HCT116 (cell line): ENCODE data around the gene CCL27. TPM values are rescaled to one million over a fixed set of nuclear protein-coding genes. Genes with fewer than 3 reads are reported as not detected.

Experiments
- ATAC-seq: fragments of 200-7000 bp; cut with Tn5 transposase; 2 replicates; pipeline ENCODE4 v1.9.1; 2020; ENCODE audit warnings: mild to moderate bottlenecking, moderate library complexity
- BruUV-seq: library from RNA; stranded (reverse); fragments of 400-500 nt; replicated peaks from 2 replicates; lab custom pipeline; 2021; lab: Mats Ljungman, UMichigan
- CTCF ChIA-PET: fragments of 300-600 bp; sonication (Branson Sonifier 250); formaldehyde crosslinking; loops from one replicate; lab custom pipeline; 2021; ENCODE audit warnings: antibody characterized with exemption; lab: Charles Lee
- POLR2A ChIA-PET: fragments of 300-600, 350-600 bp; sonication (Branson Sonifier 250); formaldehyde crosslinking; loops from one replicate; lab custom pipeline; 2021; ENCODE audit warnings: antibody characterized with exemption; lab: Charles Lee
- RAD21 ChIA-PET, 2 experiments: fragments of 300-600 bp; sonication (Branson Sonifier 250); formaldehyde crosslinking; loops; one replicate each; lab custom pipeline; 2023; ENCODE audit warnings: low total read pairs in 2 of 2; ENCODE audit not compliant: uncharacterized antibody in 2 of 2, unreplicated experiment in 2 of 2, low non-redundant PET in 1 of 2; lab: Charles Lee
- DNase-seq: peaks from one replicate; pipeline ENCODE4 v3.0.0-alpha.2; 2010; ENCODE audit warnings: low read depth, low spot score
- H2AFZ ChIP-seq: fragments of 200-600 bp; shearing (Covaris generic), sonication (generic); 2 replicates; pipeline ENCODE4 v1.6.1; 2017; ENCODE audit warnings: low read depth, mixed run types, mixed read lengths, antibody characterized with exemption, low read length; ENCODE audit not compliant: poor library complexity, severe bottlenecking
- H3K27ac ChIP-seq: 2 replicates; pipeline ENCODE4 v1.5.1; 2012; ENCODE audit warnings: low read depth, low read length
- H3K27me3 ChIP-seq: fragments of 200-600 bp; sonication (generic); 2 replicates; pipeline ENCODE4 v1.6.1; 2016; ENCODE audit warnings: mixed run types, low read length, mixed read lengths; ENCODE audit not compliant: insufficient read depth
- H3K36me3 ChIP-seq, 2 experiments: fragments of 200-500 bp in 1 of 2; fragments of 200-600 bp in 1 of 2; sonication (Bioruptor generic) in 1 of 2; sonication (generic) in 1 of 2; 2 replicates each; pipeline versions ENCODE4 v1.5.1 to v1.6.1; 2014 to 2016; ENCODE audit warnings: low read length in 2 of 2, inconsistent platforms in 1 of 2, mixed read lengths in 1 of 2, mixed run types in 1 of 2; ENCODE audit not compliant: insufficient read depth in 2 of 2, control insufficient read depth in 1 of 2
- H3K4me1 ChIP-seq, 2 experiments: fragments of 200-600 bp in 1 of 2; sonication (generic) in 1 of 2; 2 replicates each; pipeline versions ENCODE4 v1.5.1 to v1.6.1; 2012 to 2017; ENCODE audit warnings: low read length in 2 of 2, inconsistent platforms in 1 of 2, mild to moderate bottlenecking in 1 of 2, mixed read lengths in 1 of 2, mixed run types in 1 of 2, moderate library complexity in 1 of 2; ENCODE audit not compliant: insufficient read depth in 2 of 2, control insufficient read depth in 1 of 2
- H3K4me2 ChIP-seq: fragments of 200-600 bp; sonication (generic); 2 replicates; pipeline ENCODE4 v1.6.1; 2017; ENCODE audit warnings: mixed run types, low read length, mixed read lengths
- H3K4me3 ChIP-seq, 2 experiments: fragments of 200-600 bp in 1 of 2; sonication (generic) in 1 of 2; replicated peaks in 1 of 2; 2 replicates each; pipeline ENCODE4 v1.5.1; 2011 to 2016; ENCODE audit warnings: low read length in 2 of 2, control low read depth in 1 of 2, low read depth in 1 of 2, mild to moderate bottlenecking in 1 of 2, mixed read lengths in 1 of 2, mixed run types in 1 of 2
- H3K79me2 ChIP-seq: fragments of 200-600 bp; sonication (generic); 2 replicates; pipeline ENCODE4 v1.6.1; 2017; ENCODE audit warnings: mild to moderate bottlenecking, mixed run types, low read length, moderate library complexity, mixed read lengths; ENCODE audit not compliant: insufficient read depth
- H3K9ac ChIP-seq: fragments of 200-600 bp; sonication (generic); 2 replicates; pipeline ENCODE4 v1.6.1; 2016; ENCODE audit warnings: low read length, mixed read lengths
- H3K9me2 ChIP-seq: fragments of 200-600 bp; sonication (generic), shearing (Covaris generic); 2 replicates; pipeline ENCODE4 v1.6.1; 2017; ENCODE audit warnings: mixed run types, mild to moderate bottlenecking, moderate library complexity; ENCODE audit not compliant: insufficient read depth
- H3K9me3 ChIP-seq, 2 experiments: fragments of 200-500 bp in 1 of 2; fragments of 200-600 bp in 1 of 2; sonication (Bioruptor generic) in 1 of 2; sonication (generic) in 1 of 2; 2 replicates each; pipeline ENCODE4 v1.6.1; 2014 to 2017; ENCODE audit warnings: low read length in 2 of 2, mixed read lengths in 2 of 2, inconsistent platforms in 1 of 2, low read depth in 1 of 2, mild to moderate bottlenecking in 1 of 2, mixed run types in 1 of 2, moderate library complexity in 1 of 2; ENCODE audit not compliant: control insufficient read depth in 1 of 2, insufficient read depth in 1 of 2
- H4K20me1 ChIP-seq: fragments of 200-600 bp; sonication (generic), shearing (Covaris generic); 2 replicates; pipeline ENCODE4 v1.6.1; 2017; ENCODE audit warnings: mixed run types, mild to moderate bottlenecking, moderate library complexity; ENCODE audit not compliant: insufficient read depth
- CEBPB ChIP-seq: IDR thresholded peaks from 2 replicates; pipeline ENCODE4 v1.6.1; 2012; ENCODE audit warnings: low read depth
- CTCF ChIP-seq, 3 experiments: fragments of 200-600 bp in 1 of 3; sonication (generic) in 1 of 3; IDR thresholded peaks in 2 of 3; conservative IDR thresholded peaks in 1 of 3; 2 replicates each; pipeline ENCODE4 v1.5.1; 2012 to 2017; ENCODE audit warnings: low read depth in 2 of 3, low read length in 2 of 3, antibody characterized with exemption in 1 of 3, borderline replicate concordance in 1 of 3, control low read depth in 1 of 3, mild to moderate bottlenecking in 1 of 3, mixed read lengths in 1 of 3, mixed run types in 1 of 3, moderate library complexity in 1 of 3; ENCODE audit not compliant: insufficient read depth in 1 of 3
- EGR1 ChIP-seq: IDR thresholded peaks from 2 replicates; pipeline ENCODE4 v1.6.1; 2012; ENCODE audit warnings: low read depth
- ELF1 ChIP-seq: IDR thresholded peaks from 2 replicates; pipeline ENCODE4 v1.6.1; 2012; ENCODE audit warnings: low read depth, borderline replicate concordance
- EZH2phosphoT487 ChIP-seq: fragments of 200-600 bp; IDR thresholded peaks from 2 replicates; pipeline ENCODE4 v1.6.1; 2018; ENCODE audit warnings: antibody characterized with exemption, borderline replicate concordance
- FOSL1 ChIP-seq: IDR thresholded peaks from 2 replicates; pipeline ENCODE4 v1.6.1; 2012; ENCODE audit warnings: low read depth
- JUND ChIP-seq: IDR thresholded peaks from 2 replicates; pipeline ENCODE4 v1.6.1; 2012
- MAX ChIP-seq: IDR thresholded peaks from 2 replicates; pipeline ENCODE4 v1.6.1; 2012
- POLR2A ChIP-seq: IDR thresholded peaks from 2 replicates; pipeline ENCODE4 v1.7.0; 2011; ENCODE audit warnings: borderline replicate concordance; ENCODE audit not compliant: insufficient read depth, insufficient read length; ENCODE audit errors: extremely low read depth
- POLR2AphosphoS5 ChIP-seq: IDR thresholded peaks from 2 replicates; pipeline ENCODE4 v1.6.1; 2011; ENCODE audit warnings: mild to moderate bottlenecking, low read depth, low read length, moderate library complexity
- RAD21 ChIP-seq: IDR thresholded peaks from 2 replicates; pipeline ENCODE4 v1.6.1; 2012; ENCODE audit warnings: low read depth, mild to moderate bottlenecking
- SIN3A ChIP-seq: IDR thresholded peaks from 2 replicates; pipeline ENCODE4 v1.6.1; 2012; ENCODE audit warnings: low read depth
- SP1 ChIP-seq: IDR thresholded peaks from 2 replicates; pipeline ENCODE4 v1.6.1; 2012; ENCODE audit warnings: low read depth
- SRF ChIP-seq: IDR thresholded peaks from 2 replicates; pipeline ENCODE4 v1.6.1; 2012; ENCODE audit warnings: low read depth
- TCF7L2 ChIP-seq: IDR thresholded peaks from 2 replicates; pipeline ENCODE4 v1.7.0; 2011; ENCODE audit warnings: borderline replicate concordance, inconsistent platforms; ENCODE audit not compliant: insufficient read depth, insufficient read length; ENCODE audit errors: extremely low read depth
- YY1 ChIP-seq: IDR thresholded peaks from 2 replicates; pipeline ENCODE4 v1.6.1; 2011; ENCODE audit warnings: low read length, low read depth, moderate library complexity, mild to moderate bottlenecking; ENCODE audit not compliant: insufficient replicate concordance; ENCODE audit errors: extremely low read depth
- ZFX ChIP-seq: fragments of 450-650 bp; IDR thresholded peaks from 2 replicates; pipeline ENCODE4 v1.6.1; 2017
- ZNF274 ChIP-seq: fragments of 200-500 bp; sonication (Bioruptor generic); IDR thresholded peaks from 2 replicates; pipeline ENCODE4 v1.6.1; 2014; ENCODE audit warnings: mild to moderate bottlenecking, low read depth, low read length, inconsistent platforms
- intact Hi-C: fragments of 100-400 bp; cut with micrococcal nuclease; formaldehyde crosslinking; loops from 2 replicates; pipeline ENCODE4 v1.10.0; 2022
- total RNA-seq: library from RNA; stranded (reverse); gene quantifications from one replicate; pipeline ENCODE4 v1.2.1, GENCODE V29; 2021; ENCODE audit not compliant: unreplicated experiment
- TF ChIP-seq, protein P1 (sequence below): IDR thresholded peaks from 2 replicates; pipeline ENCODE4 v1.6.1; 2012; ENCODE audit warnings: low read depth
- TF ChIP-seq, protein P2 (sequence below): IDR thresholded peaks from 2 replicates; pipeline ENCODE4 v1.6.1; 2011; ENCODE audit warnings: mild to moderate bottlenecking, low read length, moderate library complexity; ENCODE audit not compliant: insufficient replicate concordance; ENCODE audit errors: extremely low read depth

CCL27 gene
- total RNA-seq, 1 experiment from 2014 or later: 1.0 TPM

GRCh38 chr9:34624475-34625185, 37.8 kb downstream of the CCL27 start:
- DNase-seq (no peak), ATAC-seq (no peak)
- ChIA-PET POLR2A (no interaction called here), CTCF (no interaction called here), RAD21 (no interaction called here)
- no peaks in the 10 kb centered on the region for H3K36me3 ChIP-seq
- peaks cover 8% of the 10 kb centered on the region; the same call in 1 of the 2 replicates for H3K27me3 ChIP-seq
- no peak overlapping the region for H3K4me2 ChIP-seq
- H3K4me1 ChIP-seq: peaks cover 7 to 19% of the 10 kb centered on the region in 2 experiments
- no peak overlapping the region for H3K9ac ChIP-seq
- intact Hi-C loops: no loop called here
- no peaks in the 10 kb centered on the region for H4K20me1 ChIP-seq
- no peak overlapping the region for H2AFZ ChIP-seq
- no peaks in the 10 kb centered on the region for H3K9me2 ChIP-seq
- H3K27ac ChIP-seq: no peak overlapping the region
- BruUV-seq: no TSS peak
- H3K79me2 ChIP-seq: 0 out of 2 replicates have a peak, but pooled peaks cover 3% of the 10 kb centered on the region
- H3K9me3 ChIP-seq: no peaks in the 10 kb centered on the region
- TF ChIP-seq, protein P1, sequence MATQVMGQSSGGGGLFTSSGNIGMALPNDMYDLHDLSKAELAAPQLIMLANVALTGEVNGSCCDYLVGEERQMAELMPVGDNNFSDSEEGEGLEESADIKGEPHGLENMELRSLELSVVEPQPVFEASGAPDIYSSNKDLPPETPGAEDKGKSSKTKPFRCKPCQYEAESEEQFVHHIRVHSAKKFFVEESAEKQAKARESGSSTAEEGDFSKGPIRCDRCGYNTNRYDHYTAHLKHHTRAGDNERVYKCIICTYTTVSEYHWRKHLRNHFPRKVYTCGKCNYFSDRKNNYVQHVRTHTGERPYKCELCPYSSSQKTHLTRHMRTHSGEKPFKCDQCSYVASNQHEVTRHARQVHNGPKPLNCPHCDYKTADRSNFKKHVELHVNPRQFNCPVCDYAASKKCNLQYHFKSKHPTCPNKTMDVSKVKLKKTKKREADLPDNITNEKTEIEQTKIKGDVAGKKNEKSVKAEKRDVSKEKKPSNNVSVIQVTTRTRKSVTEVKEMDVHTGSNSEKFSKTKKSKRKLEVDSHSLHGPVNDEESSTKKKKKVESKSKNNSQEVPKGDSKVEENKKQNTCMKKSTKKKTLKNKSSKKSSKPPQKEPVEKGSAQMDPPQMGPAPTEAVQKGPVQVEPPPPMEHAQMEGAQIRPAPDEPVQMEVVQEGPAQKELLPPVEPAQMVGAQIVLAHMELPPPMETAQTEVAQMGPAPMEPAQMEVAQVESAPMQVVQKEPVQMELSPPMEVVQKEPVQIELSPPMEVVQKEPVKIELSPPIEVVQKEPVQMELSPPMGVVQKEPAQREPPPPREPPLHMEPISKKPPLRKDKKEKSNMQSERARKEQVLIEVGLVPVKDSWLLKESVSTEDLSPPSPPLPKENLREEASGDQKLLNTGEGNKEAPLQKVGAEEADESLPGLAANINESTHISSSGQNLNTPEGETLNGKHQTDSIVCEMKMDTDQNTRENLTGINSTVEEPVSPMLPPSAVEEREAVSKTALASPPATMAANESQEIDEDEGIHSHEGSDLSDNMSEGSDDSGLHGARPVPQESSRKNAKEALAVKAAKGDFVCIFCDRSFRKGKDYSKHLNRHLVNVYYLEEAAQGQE: no peak
- TF ChIP-seq, protein P2, sequence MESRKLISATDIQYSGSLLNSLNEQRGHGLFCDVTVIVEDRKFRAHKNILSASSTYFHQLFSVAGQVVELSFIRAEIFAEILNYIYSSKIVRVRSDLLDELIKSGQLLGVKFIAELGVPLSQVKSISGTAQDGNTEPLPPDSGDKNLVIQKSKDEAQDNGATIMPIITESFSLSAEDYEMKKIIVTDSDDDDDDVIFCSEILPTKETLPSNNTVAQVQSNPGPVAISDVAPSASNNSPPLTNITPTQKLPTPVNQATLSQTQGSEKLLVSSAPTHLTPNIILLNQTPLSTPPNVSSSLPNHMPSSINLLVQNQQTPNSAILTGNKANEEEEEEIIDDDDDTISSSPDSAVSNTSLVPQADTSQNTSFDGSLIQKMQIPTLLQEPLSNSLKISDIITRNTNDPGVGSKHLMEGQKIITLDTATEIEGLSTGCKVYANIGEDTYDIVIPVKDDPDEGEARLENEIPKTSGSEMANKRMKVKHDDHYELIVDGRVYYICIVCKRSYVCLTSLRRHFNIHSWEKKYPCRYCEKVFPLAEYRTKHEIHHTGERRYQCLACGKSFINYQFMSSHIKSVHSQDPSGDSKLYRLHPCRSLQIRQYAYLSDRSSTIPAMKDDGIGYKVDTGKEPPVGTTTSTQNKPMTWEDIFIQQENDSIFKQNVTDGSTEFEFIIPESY: no peak
- TF ChIP-seq MAX (no peak), RAD21 (no peak), POLR2A (no peak), SP1 (no peak), SIN3A (no peak), ZFX (no peak), EGR1 (no peak), SRF (no peak), TCF7L2 (no peak), EZH2phosphoT487 (no peak), CEBPB (no peak), JUND (no peak), POLR2AphosphoS5 (no peak), CTCF (IDR thresholded peaks at IDR 0.05 in 2 of 3, conservative IDR thresholded peaks at IDR 0.05 in 1 of 3; ENCODE audit: borderline replicate concordance in 1 of 3, insufficient read depth in 1 of 3, low read depth in 2 of 3, low read length in 2 of 3) (no peak), FOSL1 (no peak), ZNF274 (no peak), ELF1 (no peak), YY1 (no peak)
- no peak overlapping the region for H3K4me3 ChIP-seq
